GM12878 (cell line): ENCODE measurements around the gene COL6A1. TPM values are rescaled to one million over a fixed set of nuclear protein-coding genes. Genes with fewer than 3 reads are reported as not detected.

ENCODE experiments used
- ATAC-seq: fragments of 200-7000 bp; cut with Tn5 transposase; 3 replicates; pipeline ENCODE4 v1.9.1; 2020; ENCODE audit warnings: mild to moderate bottlenecking, moderate library complexity
- BruUV-seq: library from RNA; stranded (reverse); fragments of 400-500 nt; replicated peaks from 2 replicates; lab custom pipeline; 2021; lab: Mats Ljungman, UMichigan
- CTCF ChIA-PET: fragments of 300-600 bp; sonication (Branson Sonifier 250); formaldehyde crosslinking; extraction: SDS; loops from one replicate; lab custom pipeline; 2021; ENCODE audit warnings: inconsistent platforms; lab: Yijun Ruan, JAX
- POLR2A ChIA-PET: fragments of 350-600 bp; formaldehyde crosslinking; extraction: SDS; loops from one replicate; lab custom pipeline; 2021; ENCODE audit warnings: inconsistent platforms; lab: Charles Lee
- RAD21 ChIA-PET: fragments of 300-600 bp; sonication (Branson Sonifier 250); formaldehyde crosslinking; loops from one replicate; lab custom pipeline; 2023; ENCODE audit warnings: antibody characterized with exemption; ENCODE audit not compliant: unreplicated experiment; lab: Charles Lee
- SMC1A ChIA-PET: fragments of 300-600 bp; sonication (Branson Sonifier 250); formaldehyde crosslinking; loops from one replicate; lab custom pipeline; 2023; ENCODE audit not compliant: unreplicated experiment, uncharacterized antibody; lab: Charles Lee
- DNase-seq: peaks from one replicate; pipeline ENCODE4 v3.0.0-alpha.2; 2011; ENCODE audit warnings: low read depth, low spot score
- FAIRE-seq: peaks from 3 replicates; lab custom pipeline; 2011; peaks lifted over from hg19 to GRCh38; lab: Jason Lieb, UNC
- H2AFZ ChIP-seq: 2 replicates; pipeline ENCODE4 v1.6.0; 2011; ENCODE audit warnings: low read depth, low read length, control low read depth; ENCODE audit not compliant: control insufficient read depth
- H3K27ac ChIP-seq: 2 replicates; pipeline ENCODE4 v1.5.1; 2011; ENCODE audit warnings: control low read depth; ENCODE audit not compliant: control insufficient read depth, insufficient read depth
- H3K27me3 ChIP-seq, 2 experiments: replicated peaks in 1 of 2; 2 replicates each; pipeline versions ENCODE4 v1.6.0 to v1.6.1; 2011; ENCODE audit warnings: low read length in 1 of 2; ENCODE audit not compliant: control insufficient read depth in 2 of 2, insufficient read depth in 2 of 2
- H3K36me3 ChIP-seq, 2 experiments: 2 replicates each; pipeline ENCODE4 v1.5.1; 2011; ENCODE audit warnings: low read length in 1 of 2; ENCODE audit not compliant: control insufficient read depth in 2 of 2, insufficient read depth in 2 of 2
- H3K4me1 ChIP-seq: 2 replicates; pipeline ENCODE4 v1.6.1; 2011; ENCODE audit warnings: mild to moderate bottlenecking, low read length, moderate library complexity, mixed read lengths; ENCODE audit not compliant: control insufficient read depth, insufficient read depth
- H3K4me2 ChIP-seq: 2 replicates; pipeline ENCODE4 v1.6.0; 2011; ENCODE audit warnings: control low read depth; ENCODE audit not compliant: control insufficient read depth, insufficient read depth
- H3K4me3 ChIP-seq: fragments of 200-600 bp; sonication (generic); 2 replicates; pipeline ENCODE4 v1.5.1; 2016
- H3K79me2 ChIP-seq: 2 replicates; pipeline ENCODE4 v1.6.0; 2011; ENCODE audit warnings: low read length; ENCODE audit not compliant: control insufficient read depth, insufficient read depth
- H3K9ac ChIP-seq: 2 replicates; pipeline ENCODE4 v1.8.0; 2011; ENCODE audit warnings: low read length, control low read depth, mixed read lengths; ENCODE audit not compliant: control insufficient read depth, insufficient read depth
- H3K9me3 ChIP-seq: replicated peaks from 3 replicates; pipeline ENCODE4 v1.5.1; 2011; ENCODE audit warnings: mild to moderate bottlenecking, low read length; ENCODE audit not compliant: control insufficient read depth, insufficient read depth
- H4K20me1 ChIP-seq: 2 replicates; pipeline ENCODE4 v1.6.0; 2011; ENCODE audit not compliant: control insufficient read depth, insufficient read depth
- CBX5 ChIP-seq: sonication (generic); IDR thresholded peaks from 2 replicates; pipeline ENCODE4 v1.6.1; 2016; ENCODE audit warnings: low read depth, moderate library complexity, mild to moderate bottlenecking, inconsistent platforms
- KAT2A ChIP-seq: conservative IDR thresholded peaks from 2 replicates; pipeline ENCODE4 v1.6.1; 2011; ENCODE audit warnings: low read depth, low read length; ENCODE audit not compliant: control insufficient read depth
- KLF5 ChIP-seq: fragments of 450-650 bp; IDR thresholded peaks from 2 replicates; pipeline ENCODE4 v1.6.1; 2014; ENCODE audit warnings: mild to moderate bottlenecking; ENCODE audit not compliant: partially characterized antibody
- RAD51 ChIP-seq: fragments of 450-650 bp; IDR thresholded peaks from 2 replicates; pipeline ENCODE4 v1.6.1; 2016; ENCODE audit warnings: moderate library complexity, mild to moderate bottlenecking, inconsistent platforms
- SREBF2 ChIP-seq: IDR thresholded peaks from 2 replicates; pipeline ENCODE4 v1.6.1; 2012; ENCODE audit warnings: mild to moderate bottlenecking, low read length
- SRF ChIP-seq, 2 experiments: IDR thresholded peaks; 2 replicates each; pipeline ENCODE4 v1.6.1; 2011; ENCODE audit warnings: low read depth in 2 of 2, low read length in 2 of 2, mild to moderate bottlenecking in 1 of 2, moderate library complexity in 1 of 2
- TCF12 ChIP-seq: IDR thresholded peaks from 2 replicates; pipeline ENCODE4 v1.6.1; 2011; ENCODE audit warnings: low read depth, mild to moderate bottlenecking, low read length
- WGBS: methylation state at CpG from one replicate; pipeline ENCODE4 v1.1.6; 2016; ENCODE audit warnings: low lambda C conversion rate; ENCODE audit not compliant: insufficient replicate concordance, insufficient coverage; ENCODE audit errors: missing lambda C conversion rate; 5-methylcytosine and 5-hydroxymethylcytosine counted together
- in situ Hi-C: fragments of 300-500 bp; cut with MboI; formaldehyde crosslinking; loops from 9 replicates; pipeline ENCODE4 v1.14.3; 2018; ENCODE audit warnings: mixed read lengths
- intact Hi-C: fragments of 100-400 bp; cut with micrococcal nuclease; formaldehyde crosslinking; loops from one replicate; pipeline ENCODE4 v1.14.2; 2022; ENCODE audit not compliant: unreplicated experiment
- polyA plus RNA-seq, 11 experiments: library from polyadenylated mRNA; depleted of rRNA in 4 of 11; unstranded in 6 of 11; stranded (reverse) in 5 of 11; fragments of >200 nt; fragmentation: Nextera tagmentation in 4 of 11; fragmentation: Illumina TruSeq in 1 of 11; extraction: Ambion mirVana in 4 of 11; extraction: Trizol in 1 of 11; gene quantifications; 1 replicate in 1 of 11; 2 replicates in 10 of 11; pipeline versions ENCODE4 v1.2.1 to v1.2.3, GENCODE V29; 2011 to 2016; ENCODE audit warnings: inconsistent platforms in 2 of 11, missing spikeins in 2 of 11, low read depth in 1 of 11
- total RNA-seq, 4 experiments: library from RNA; depleted of rRNA in 3 of 4; stranded (reverse); fragments of >200 nt in 3 of 4; fragmentation: Illumina TruSeq in 1 of 4; extraction: Trizol in 1 of 4; gene quantifications; 2 replicates each; pipeline versions ENCODE4 v1.2.1 to v1.2.3, GENCODE V29; 2013 to 2021
- TF ChIP-seq, protein P1 (sequence below): fragments of 450-650 bp; IDR thresholded peaks from 2 replicates; pipeline ENCODE4 v1.6.1; 2016; ENCODE audit warnings: mild to moderate bottlenecking
- TF ChIP-seq, protein P2 (sequence below): fragments of 450-650 bp; formaldehyde crosslinking; IDR thresholded peaks from 2 replicates; pipeline ENCODE4 v1.4.0; 2020; ENCODE audit warnings: mild to moderate bottlenecking, moderate library complexity

The COL6A1 gene
- total and polyA plus RNA-seq, 10 of the 15 experiments (the other 5 are each of a cell fraction or from before 2014, with no cell fraction given), result 0.12 to 1.3 (median 0.20) TPM; not detected in 7

DNA sequence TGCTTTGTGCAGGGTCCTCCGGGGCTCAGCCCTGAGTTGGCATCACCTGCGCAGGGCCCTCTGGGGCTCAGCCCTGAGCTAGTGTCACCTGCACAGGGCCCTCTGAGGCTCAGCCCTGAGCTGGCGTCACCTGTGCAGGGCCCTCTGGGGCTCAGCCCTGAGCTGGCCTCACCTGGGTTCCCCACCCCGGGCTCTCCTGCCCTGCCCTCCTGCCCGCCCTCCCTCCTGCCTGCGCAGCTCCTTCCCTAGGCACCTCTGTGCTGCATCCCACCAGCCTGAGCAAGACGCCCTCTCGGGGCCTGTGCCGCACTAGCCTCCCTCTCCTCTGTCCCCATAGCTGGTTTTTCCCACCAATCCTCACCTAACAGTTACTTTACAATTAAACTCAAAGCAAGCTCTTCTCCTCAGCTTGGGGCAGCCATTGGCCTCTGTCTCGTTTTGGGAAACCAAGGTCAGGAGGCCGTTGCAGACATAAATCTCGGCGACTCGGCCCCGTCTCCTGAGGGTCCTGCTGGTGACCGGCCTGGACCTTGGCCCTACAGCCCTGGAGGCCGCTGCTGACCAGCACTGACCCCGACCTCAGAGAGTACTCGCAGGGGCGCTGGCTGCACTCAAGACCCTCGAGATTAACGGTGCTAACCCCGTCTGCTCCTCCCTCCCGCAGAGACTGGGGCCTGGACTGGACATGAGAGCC lies 22.7 kb downstream of the COL6A1 start (continued):
- TF ChIP-seq TCF12, result no peak
- no peak for TF ChIP-seq CBX5
- TF ChIP-seq, protein P1, sequence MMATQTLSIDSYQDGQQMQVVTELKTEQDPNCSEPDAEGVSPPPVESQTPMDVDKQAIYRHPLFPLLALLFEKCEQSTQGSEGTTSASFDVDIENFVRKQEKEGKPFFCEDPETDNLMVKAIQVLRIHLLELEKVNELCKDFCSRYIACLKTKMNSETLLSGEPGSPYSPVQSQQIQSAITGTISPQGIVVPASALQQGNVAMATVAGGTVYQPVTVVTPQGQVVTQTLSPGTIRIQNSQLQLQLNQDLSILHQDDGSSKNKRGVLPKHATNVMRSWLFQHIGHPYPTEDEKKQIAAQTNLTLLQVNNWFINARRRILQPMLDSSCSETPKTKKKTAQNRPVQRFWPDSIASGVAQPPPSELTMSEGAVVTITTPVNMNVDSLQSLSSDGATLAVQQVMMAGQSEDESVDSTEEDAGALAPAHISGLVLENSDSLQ, result no peak
- no peak for TF ChIP-seq KAT2A
- no peak for TF ChIP-seq KLF5
- TF ChIP-seq SRF (IDR thresholded peaks at IDR 0.05; ENCODE audit: low read depth in 2 of 2, low read length in 2 of 2), result no peak
- no peak for TF ChIP-seq SREBF2

DNA sequence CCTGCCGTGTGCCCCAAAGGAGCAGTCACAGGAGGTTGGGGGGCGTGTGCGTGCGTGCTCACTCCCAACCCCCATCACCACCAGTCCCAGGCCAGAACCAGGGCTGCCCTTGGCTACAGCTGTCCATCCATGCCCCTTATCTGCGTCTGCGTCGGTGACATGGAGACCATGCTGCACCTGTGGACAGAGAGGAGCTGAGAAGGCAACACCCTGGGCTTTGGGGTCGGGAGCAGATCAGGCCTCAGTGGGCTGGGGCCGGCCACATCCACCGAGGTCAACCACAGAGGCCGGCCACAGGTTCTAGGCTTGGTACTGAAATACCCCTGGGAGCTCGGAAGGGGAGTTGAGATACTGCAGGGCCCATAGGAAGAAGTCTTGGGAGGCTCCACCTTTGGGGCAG lies 23.5 kb downstream of the COL6A1 start:
- no peaks in the 10 kb centered on the region for H3K27me3 ChIP-seq
- H3K9me3 ChIP-seq, result peaks cover 5% of the 10 kb centered on the region; the same call in 2 of the 3 replicates
- WGBS, result 77% methylated on average over 12 of the region's 12 CpGs
- no peak for DNase-seq
- CTCF ChIA-PET, result no interaction called here
- FAIRE-seq, result no peak
- in situ Hi-C loops, result no loop called here
- no peak overlapping the region for H3K9ac ChIP-seq
- no peak for TF ChIP-seq RAD51
- TF ChIP-seq, protein P2, sequence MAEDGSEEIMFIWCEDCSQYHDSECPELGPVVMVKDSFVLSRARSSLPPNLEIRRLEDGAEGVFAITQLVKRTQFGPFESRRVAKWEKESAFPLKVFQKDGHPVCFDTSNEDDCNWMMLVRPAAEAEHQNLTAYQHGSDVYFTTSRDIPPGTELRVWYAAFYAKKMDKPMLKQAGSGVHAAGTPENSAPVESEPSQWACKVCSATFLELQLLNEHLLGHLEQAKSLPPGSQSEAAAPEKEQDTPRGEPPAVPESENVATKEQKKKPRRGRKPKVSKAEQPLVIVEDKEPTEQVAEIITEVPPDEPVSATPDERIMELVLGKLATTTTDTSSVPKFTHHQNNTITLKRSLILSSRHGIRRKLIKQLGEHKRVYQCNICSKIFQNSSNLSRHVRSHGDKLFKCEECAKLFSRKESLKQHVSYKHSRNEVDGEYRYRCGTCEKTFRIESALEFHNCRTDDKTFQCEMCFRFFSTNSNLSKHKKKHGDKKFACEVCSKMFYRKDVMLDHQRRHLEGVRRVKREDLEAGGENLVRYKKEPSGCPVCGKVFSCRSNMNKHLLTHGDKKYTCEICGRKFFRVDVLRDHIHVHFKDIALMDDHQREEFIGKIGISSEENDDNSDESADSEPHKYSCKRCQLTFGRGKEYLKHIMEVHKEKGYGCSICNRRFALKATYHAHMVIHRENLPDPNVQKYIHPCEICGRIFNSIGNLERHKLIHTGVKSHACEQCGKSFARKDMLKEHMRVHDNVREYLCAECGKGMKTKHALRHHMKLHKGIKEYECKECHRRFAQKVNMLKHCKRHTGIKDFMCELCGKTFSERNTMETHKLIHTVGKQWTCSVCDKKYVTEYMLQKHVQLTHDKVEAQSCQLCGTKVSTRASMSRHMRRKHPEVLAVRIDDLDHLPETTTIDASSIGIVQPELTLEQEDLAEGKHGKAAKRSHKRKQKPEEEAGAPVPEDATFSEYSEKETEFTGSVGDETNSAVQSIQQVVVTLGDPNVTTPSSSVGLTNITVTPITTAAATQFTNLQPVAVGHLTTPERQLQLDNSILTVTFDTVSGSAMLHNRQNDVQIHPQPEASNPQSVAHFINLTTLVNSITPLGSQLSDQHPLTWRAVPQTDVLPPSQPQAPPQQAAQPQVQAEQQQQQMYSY (CRISPR knock-in tag), result no peak
- no peak overlapping the region for H3K4me2 ChIP-seq
- H3K79me2 ChIP-seq, result no peaks in the 10 kb centered on the region
- no peaks in the 10 kb centered on the region for H3K36me3 ChIP-seq
- BruUV-seq, result no TSS peak
- SMC1A ChIA-PET, result interaction anchor here (0.9 kb wide), 1 partner anchor 21 kb away, joined by 3 read pairs; no protein-coding TSS in a partner anchor
- no peaks in the 10 kb centered on the region for H4K20me1 ChIP-seq
- H2AFZ ChIP-seq, result no peak overlapping the region
- H3K4me3 ChIP-seq, result no peak overlapping the region
- no peak for ATAC-seq
- POLR2A ChIA-PET, result no interaction called here
- RAD21 ChIA-PET, result no interaction called here
- intact Hi-C loops, result no loop called here
- H3K4me1 ChIP-seq, result no peaks in the 10 kb centered on the region
- H3K27ac ChIP-seq, result no peak overlapping the region
